Endothelial cell (in vitro differentiated cells): ENCODE results near the gene ANO10. TPM values are rescaled to one million over a fixed set of nuclear protein-coding genes. Genes with fewer than 3 reads are reported as not detected.
A peak's percentile ranks its signal among the peaks of the same experiment; 100 is the strongest.
"Not testable (repeated sequence)": the region's sequence is repeated elsewhere in the genome, so short reads cannot be mapped to it uniquely, and the experiment has no call there.

Experiments
- DNase-seq: peaks from one replicate; pipeline ENCODE4 v3.0.0; 2021; ENCODE audit warnings: low spot score
- H3K27ac Mint-ChIP-seq: one replicate; pipeline ENCODE4 v1.8.0; 2021; ENCODE audit warnings: mixed read lengths, inconsistent platforms; ENCODE audit not compliant: unreplicated experiment
- H3K27me3 Mint-ChIP-seq: one replicate; pipeline ENCODE4 v1.8.0; 2021; ENCODE audit warnings: mild to moderate bottlenecking, moderate library complexity, mixed read lengths, inconsistent platforms; ENCODE audit not compliant: unreplicated experiment
- H3K36me3 Mint-ChIP-seq: one replicate; pipeline ENCODE4 v1.8.0; 2021; ENCODE audit warnings: mild to moderate bottlenecking, low read depth, mixed read lengths, inconsistent platforms; ENCODE audit not compliant: unreplicated experiment
- H3K4me1 Mint-ChIP-seq: one replicate; pipeline ENCODE4 v1.8.0; 2021; ENCODE audit warnings: mild to moderate bottlenecking, mixed read lengths, inconsistent platforms; ENCODE audit not compliant: unreplicated experiment
- H3K4me3 Mint-ChIP-seq: one replicate; pipeline ENCODE4 v1.8.0; 2021; ENCODE audit warnings: mild to moderate bottlenecking, mixed read lengths, inconsistent platforms; ENCODE audit not compliant: unreplicated experiment
- H3K9me3 Mint-ChIP-seq: one replicate; pipeline ENCODE4 v1.8.0; 2021; ENCODE audit warnings: mixed read lengths, inconsistent platforms; ENCODE audit not compliant: unreplicated experiment
- CTCF ChIP-seq: fragments of 200-600 bp; sonication (generic); IDR thresholded peaks from one replicate; pipeline ENCODE4 v1.5.0; 2021; ENCODE audit warnings: antibody characterized with exemption; ENCODE audit not compliant: unreplicated experiment
- total RNA-seq: library from RNA; stranded (reverse); fragmentation: NEBNext Ultra II Directional; extraction: Animal tissue kit (Norgen Biotek cat#: 25700); gene quantifications from one replicate; pipeline ENCODE4 v1.2.1, GENCODE V29; 2021; ENCODE audit not compliant: unreplicated experiment

Gene ANO10
- total RNA-seq, 1 donor from 2014 or later = 112 TPM

- H3K27ac Mint-ChIP-seq = no peak overlapping the region
- TF ChIP-seq CTCF = no peak
- no peak overlapping the region for H3K4me3 Mint-ChIP-seq
- H3K27me3 Mint-ChIP-seq = peaks cover 3% of the 10 kb centered on the region
- H3K36me3 Mint-ChIP-seq = peaks cover 28% of the 10 kb centered on the region
- no peaks in the 10 kb centered on the region for H3K9me3 Mint-ChIP-seq
- no peak for DNase-seq
- H3K4me1 Mint-ChIP-seq = peaks cover 30% of the 10 kb centered on the region
Observed at GRCh38 chr3:43485931-43486330, 135.9 kb downstream of the ANO10 start.

GRCh38 chr3:43484926-43485488 lies 136.8 kb downstream of the ANO10 start:
- Mint-ChIP-seq H3K27ac (no peak overlapping the region), H3K4me3 (no peak overlapping the region), H3K36me3 (peaks cover 21% of the 10 kb centered on the region), H3K9me3 (no peaks in the 10 kb centered on the region), H3K27me3 (peaks cover 4% of the 10 kb centered on the region), H3K4me1 (peaks cover 21% of the 10 kb centered on the region)
- TF ChIP-seq CTCF = no peak
- no peak for DNase-seq

GRCh38 chr3:43481375-43481774 lies 140.4 kb downstream of the ANO10 start:
- H3K27me3 Mint-ChIP-seq = peaks cover 4% of the 10 kb centered on the region
- no peak overlapping the region for H3K4me3 Mint-ChIP-seq
- no peak for DNase-seq
- H3K9me3 Mint-ChIP-seq = no peaks in the 10 kb centered on the region
- TF ChIP-seq CTCF = no peak
- H3K27ac Mint-ChIP-seq = no peak overlapping the region
- H3K36me3 Mint-ChIP-seq = peaks cover 18% of the 10 kb centered on the region
- peaks cover 45% of the 10 kb centered on the region for H3K4me1 Mint-ChIP-seq

- not testable (repeated sequence) for DNase-seq, H3K9me3 Mint-ChIP-seq, H3K27ac Mint-ChIP-seq, H3K27me3 Mint-ChIP-seq, H3K36me3 Mint-ChIP-seq, H3K4me3 Mint-ChIP-seq
- H3K4me1 Mint-ChIP-seq = peaks cover 42% of the 10 kb centered on the region
Observed at GRCh38 chr3:43478839-43479238, 143.0 kb downstream of the ANO10 start.

- Mint-ChIP-seq H3K36me3 (peaks cover 10% of the 10 kb centered on the region), H3K4me3 (no peak overlapping the region), H3K9me3 (no peaks in the 10 kb centered on the region), H3K27me3 (peaks cover 4% of the 10 kb centered on the region), H3K27ac (peak overlapping the region; percentile 86), H3K4me1 (peaks cover 44% of the 10 kb centered on the region)
- no peak for DNase-seq
- TF ChIP-seq CTCF = no peak
Observed at GRCh38 chr3:43478118-43478785, 143.6 kb downstream of the ANO10 start.
